ENCODE data around the gene CLCN7.

- TF ChIP-seq CTCF (IDR thresholded peaks at IDR 0.05) = no peak
- no peak for TF ChIP-seq EP300 (IDR thresholded peaks at IDR 0.05)
- no peak for TF ChIP-seq POLR2A (IDR thresholded peaks at IDR 0.05)
Measured at GRCh38 chr16:1510272-1510671, 35.4 kb upstream of the CLCN7 start.

Data from ovary (tissue), 3 donors.